ENCODE results near the gene UBE2Q1.

Gene UBE2Q1

DNA sequence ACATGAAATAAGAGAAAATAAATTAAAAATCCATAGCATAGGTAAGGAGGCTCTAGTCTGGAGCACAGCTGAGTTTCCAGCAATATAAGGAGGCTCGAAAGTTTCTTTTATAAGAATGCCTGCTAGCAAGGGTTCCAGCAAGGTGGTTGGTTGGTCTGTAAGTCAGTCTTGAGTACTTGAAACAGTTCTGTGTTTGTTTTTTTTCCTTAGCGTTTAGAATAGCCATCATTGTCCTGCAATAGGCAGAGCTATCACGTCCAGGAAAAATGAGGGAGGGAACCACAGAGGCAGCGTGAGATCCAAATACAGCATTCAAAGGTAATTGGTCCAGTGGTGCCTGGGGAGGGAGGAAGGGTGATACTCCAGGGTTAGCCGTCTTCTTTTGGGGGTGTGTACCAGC is 8.4 kb downstream of the UBE2Q1 start:
- TF ChIP-seq GATA3 (IDR thresholded peaks at IDR 0.05; ENCODE audit: low read depth, low read length) = no peak
- TF ChIP-seq GATA2 (IDR thresholded peaks at IDR 0.05; ENCODE audit: low read depth, low read length) = no peak

DNA sequence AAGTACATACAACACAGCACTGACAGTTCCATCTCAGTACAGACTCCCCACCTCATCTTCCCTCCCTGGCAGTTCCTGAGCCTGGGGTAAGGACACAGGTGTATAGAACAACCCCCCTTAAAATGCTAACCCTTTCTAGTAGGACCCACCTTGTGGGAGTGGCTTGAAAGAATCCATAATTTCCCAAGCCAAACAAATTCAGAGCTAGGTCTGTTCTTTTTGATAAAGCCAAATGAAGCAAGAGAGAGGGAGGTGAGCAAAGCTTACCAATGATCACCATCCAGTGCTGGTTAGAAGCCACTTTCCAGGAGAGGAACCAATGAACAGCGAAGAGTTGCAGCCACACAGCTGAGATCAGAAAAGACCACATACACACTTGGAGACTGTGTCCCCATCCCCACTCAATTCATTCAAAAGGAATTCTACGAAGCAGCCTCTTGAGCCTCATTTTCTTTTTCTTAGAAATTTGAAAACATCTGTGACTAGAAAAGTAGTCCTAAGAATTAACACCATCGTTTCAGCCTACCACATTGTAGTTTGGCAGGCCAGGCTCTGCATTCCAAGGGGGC is 9.2 kb downstream of the UBE2Q1 start:
- TF ChIP-seq GATA3 (IDR thresholded peaks at IDR 0.05; ENCODE audit: low read depth, low read length) (no peak), GATA2 (IDR thresholded peaks at IDR 0.05; ENCODE audit: low read depth, low read length) (no peak)

DNA sequence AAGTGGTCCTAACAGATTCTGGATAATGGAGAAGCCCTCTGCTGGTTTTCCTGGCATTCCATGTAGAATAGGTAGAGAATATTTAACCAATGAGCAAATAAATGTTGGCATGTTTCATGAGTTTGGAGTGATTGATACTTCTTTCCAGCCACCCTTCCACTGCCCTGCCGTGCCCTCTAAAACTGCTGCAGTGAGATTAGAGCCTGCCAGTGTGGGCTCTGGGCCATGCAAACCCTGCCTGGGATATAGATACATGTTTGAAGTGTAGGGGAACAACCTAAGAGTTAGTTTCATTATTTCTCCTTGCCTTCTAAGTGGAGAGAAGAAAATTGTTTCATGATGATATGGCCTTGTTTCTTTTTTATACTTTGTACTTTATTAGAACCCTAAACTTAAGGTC is 10.4 kb downstream of the UBE2Q1 start:
- TF ChIP-seq GATA3 (IDR thresholded peaks at IDR 0.05; ENCODE audit: low read depth, low read length) (no peak), GATA2 (IDR thresholded peaks at IDR 0.05; ENCODE audit: low read depth, low read length) (no peak)

DNA sequence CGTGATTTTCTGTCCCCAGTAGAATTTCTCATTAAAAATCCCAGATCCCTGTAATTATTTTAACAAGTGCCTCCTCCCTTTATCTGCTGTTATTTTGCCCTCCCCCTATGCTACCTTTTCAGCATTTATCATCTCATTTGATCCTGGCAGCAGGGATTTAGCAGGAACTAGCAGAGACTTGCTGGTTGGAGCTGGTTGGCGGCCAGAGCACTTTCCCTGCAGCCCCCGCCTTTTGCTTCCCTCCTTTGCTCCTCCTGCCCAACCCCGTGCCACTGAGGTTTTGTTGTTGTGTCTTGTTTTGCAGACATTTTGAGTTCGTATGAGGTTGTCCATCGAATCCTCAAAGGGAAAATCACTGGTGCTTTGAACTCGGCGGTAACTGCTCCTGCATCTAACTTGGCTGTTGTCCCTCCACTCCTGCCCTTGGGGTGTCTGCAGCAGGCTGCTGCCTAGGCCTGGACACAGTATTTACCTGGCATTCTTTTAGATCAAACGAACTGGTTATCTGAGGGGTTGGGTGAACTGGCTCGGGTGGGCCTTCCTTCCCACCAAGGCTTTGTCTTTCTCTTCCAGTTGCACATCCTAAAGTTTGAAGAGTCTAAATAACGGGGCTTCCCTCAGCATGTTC is 11.2 kb downstream of the UBE2Q1 start:
- TF ChIP-seq GATA2 (IDR thresholded peaks at IDR 0.05; ENCODE audit: low read depth, low read length) (no peak), GATA3 (IDR thresholded peaks at IDR 0.05; ENCODE audit: low read depth, low read length) (no peak)

DNA sequence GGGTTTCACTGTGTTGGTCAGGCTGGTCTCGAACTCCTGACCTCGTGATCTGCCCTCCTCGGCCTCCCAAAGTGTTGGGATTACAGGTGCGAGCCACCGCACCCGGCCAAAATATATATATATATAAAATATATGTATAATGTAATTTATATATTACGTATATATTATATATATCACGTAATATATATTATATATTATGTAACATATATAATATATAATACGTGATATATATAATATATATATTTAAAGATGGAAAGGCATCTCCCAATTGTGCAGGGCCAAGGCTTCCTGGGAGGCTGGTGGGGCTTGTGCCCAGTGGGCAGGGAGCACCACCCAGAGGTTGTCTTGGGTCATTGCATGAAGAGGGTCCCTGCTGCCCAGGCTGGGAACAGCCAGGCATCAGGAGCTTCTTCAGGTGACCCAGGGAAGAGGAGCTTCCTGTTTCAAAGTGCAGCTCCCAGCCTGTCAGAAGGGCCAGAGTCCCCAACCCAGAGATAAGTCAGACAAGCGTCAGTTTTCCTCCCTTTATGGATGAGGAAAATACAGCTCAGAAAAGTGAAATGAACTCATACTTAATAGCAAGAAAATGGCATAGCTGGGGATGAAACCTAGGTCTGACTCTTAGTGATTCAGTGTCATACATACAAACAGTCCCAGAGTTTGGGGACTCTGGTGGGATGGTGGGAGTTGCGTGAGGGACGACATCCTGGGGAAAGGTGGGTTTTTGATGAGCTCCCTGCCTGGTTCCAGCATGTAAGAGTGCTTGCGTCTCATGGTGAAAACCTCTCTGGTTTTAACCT is 12.0 kb downstream of the UBE2Q1 start:
- no peak for TF ChIP-seq GATA3 (IDR thresholded peaks at IDR 0.05; ENCODE audit: low read depth, low read length)
- TF ChIP-seq GATA2 (IDR thresholded peaks at IDR 0.05; ENCODE audit: low read depth, low read length) = no peak

DNA sequence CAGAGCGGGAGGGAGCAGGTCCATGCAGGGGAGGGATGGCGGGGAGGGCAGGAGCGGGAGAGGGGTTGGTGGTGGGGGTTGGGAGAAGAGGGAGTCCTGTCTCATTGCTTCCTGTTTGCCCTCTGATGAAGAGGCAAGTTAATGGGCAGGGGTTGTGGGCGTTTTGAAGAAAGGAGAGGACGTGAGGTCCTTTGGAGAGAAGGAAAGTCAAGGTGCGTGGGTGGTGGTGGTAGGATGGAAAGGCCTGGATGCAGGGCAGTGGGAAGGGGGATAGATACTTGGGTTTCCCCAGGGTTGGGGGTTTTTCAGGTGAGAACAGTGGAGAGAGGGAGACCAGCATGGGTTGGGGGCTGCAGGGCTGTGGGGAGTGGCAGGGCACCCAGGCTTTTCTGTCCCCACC is 17.2 kb downstream of the UBE2Q1 start:
- TF ChIP-seq GATA2 (IDR thresholded peaks at IDR 0.05; ENCODE audit: low read depth, low read length) (no peak), GATA3 (IDR thresholded peaks at IDR 0.05; ENCODE audit: low read depth, low read length) (no peak)

DNA sequence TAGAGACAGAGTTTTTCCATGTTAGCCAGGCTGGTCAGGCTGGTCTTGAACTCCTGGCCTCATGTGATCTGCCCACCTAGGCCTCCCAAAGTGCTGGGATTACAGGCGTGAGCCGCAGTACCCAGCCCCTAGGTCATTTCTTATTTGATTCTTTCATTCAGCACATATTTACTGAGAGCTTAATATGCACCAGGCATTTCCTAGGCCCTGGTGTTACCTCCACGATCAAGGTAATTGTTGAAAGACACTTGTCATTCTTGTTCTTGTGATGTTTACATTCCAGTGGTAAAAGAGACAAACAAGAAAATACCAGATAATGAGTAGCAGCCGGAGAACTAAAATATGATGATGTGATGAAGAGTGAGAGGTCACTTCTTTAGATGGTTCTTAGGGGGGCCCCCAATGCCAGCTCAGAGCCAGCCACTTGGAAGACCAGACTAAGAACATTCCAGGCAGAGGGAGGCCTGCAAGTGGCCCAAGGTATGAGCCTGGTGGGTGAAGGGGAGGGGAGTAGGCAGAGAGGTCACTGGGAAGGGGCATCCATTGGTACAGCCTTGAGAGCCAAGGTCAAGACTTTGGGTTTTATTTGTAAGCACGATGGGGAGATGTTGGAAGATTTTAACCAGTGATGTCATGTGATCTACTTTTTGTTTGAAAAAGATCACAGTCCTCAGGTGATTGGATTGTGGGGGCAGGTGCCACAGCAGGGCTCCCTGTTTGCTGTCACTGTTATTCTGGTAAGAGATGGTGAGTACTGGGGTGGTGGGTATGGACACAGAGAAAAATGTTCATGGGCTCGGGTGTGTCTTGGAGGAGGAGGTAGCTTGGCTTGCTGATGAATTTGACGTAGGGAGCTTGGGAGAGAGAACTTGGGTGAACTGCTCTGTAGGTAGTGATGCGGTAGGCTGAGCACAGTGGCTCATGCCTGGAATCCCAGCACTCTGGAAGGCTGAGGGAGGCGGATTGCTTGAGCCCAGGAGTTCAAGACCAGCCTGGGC is 18.7 kb downstream of the UBE2Q1 start:
- TF ChIP-seq GATA2 (IDR thresholded peaks at IDR 0.05; ENCODE audit: low read depth, low read length) (no peak), GATA3 (IDR thresholded peaks at IDR 0.05; ENCODE audit: low read depth, low read length) (no peak)

DNA sequence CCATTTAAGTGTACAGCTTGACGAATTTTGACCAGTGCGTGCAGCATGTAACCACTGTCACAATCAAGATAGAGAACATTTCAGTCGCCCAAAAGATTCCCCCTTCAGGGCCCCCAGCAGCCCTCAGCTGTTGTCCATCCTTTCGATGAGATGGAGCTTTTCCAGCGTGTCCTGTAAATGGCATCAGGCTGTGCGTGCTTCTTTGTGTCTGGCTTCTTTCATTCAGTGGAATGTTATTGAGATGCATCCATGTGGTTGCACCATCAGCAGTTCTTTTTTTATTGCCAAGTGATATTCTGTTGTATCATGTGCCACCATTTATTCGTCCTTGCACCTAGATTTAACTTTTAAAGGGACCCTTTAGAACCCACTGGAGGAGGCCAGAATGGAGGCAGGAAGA is 21.9 kb downstream of the UBE2Q1 start:
- TF ChIP-seq GATA3 (IDR thresholded peaks at IDR 0.05; ENCODE audit: low read depth, low read length) = no peak
- TF ChIP-seq GATA2 (IDR thresholded peaks at IDR 0.05; ENCODE audit: low read depth, low read length) = no peak

DNA sequence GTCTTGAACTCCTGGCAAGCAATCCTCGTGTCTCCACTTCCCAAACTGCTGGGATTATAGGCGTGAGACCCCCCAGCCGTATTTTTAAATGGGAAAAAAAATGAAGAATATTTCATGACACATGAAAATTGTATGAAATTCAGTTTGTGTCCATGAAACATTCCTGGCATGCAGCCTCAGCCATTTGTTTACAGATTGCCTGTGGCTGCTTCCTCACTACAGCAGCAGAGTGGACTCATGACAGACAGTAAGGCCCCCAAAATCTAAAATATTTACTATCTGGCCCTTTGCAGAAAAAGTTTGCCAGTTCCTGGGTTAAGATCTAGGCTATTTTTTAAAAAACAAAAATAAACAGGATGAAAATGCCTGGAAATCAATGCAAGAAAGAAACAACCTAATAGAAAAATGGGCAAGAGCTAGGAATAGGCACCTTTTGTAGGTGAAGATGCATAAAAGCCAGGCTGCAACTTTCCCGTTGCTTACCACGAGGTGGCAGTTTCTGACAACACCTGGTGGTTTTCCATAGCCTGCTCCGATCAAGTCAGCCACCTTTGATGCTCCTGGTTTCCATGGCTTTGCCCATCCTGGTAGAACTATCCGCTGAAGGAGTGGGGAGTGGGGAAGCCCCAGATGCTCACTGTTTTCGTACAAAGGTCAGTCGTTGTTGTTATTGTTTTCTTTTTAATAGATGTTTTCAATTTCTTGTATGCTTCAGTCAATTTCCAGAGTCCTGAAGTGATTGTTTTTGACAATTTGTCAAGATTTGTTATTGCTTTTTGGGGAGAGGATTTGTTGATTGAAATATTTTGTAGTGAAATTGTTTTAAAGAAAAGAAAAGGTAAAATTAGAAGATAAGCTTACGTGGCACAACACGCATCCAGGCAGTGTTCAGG is 24.3 kb downstream of the UBE2Q1 start:
- TF ChIP-seq GATA3 (IDR thresholded peaks at IDR 0.05; ENCODE audit: low read depth, low read length) = no peak
- TF ChIP-seq GATA2 (IDR thresholded peaks at IDR 0.05; ENCODE audit: low read depth, low read length) = no peak

DNA sequence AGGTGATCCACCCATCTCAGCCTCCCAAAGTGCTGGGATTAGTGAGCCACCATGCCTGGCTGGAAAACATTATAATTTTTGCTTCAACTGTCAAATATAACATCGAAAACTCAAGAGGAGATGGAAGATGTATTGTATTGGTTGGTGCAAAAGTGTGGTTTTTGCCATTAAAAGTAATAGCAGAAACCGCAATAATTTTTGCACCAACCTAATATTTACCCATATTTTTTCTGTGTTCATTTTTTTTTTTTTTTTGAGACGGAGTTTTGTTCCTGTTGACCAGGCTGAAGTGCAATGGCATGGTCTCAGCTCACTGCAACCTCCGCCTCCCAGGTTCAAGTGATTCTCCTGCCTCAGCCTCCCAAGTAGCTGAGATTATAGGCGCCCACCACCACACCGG is 29.2 kb downstream of the UBE2Q1 start:
- TF ChIP-seq GATA2 (IDR thresholded peaks at IDR 0.05; ENCODE audit: low read depth, low read length) (no peak), GATA3 (IDR thresholded peaks at IDR 0.05; ENCODE audit: low read depth, low read length) (no peak)

DNA sequence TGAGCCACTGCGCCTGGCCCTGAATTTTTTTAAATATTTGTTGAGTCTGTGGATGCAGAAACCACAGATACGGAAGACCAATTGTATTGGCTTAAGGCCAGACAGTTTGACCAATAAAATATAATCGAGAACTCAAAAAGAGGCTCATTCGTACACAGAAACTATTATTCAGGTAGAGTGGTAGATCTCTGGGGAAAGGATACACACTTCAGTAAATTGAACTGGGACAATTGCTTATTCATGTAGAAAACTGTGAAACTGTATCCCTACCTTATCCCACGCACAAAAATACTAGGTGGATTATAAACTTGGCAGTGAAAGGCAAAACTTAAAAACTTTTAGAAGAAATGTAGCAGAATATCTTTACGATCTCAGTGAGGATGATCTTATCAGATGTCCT is 31.3 kb downstream of the UBE2Q1 start:
- TF ChIP-seq GATA3 (IDR thresholded peaks at IDR 0.05; ENCODE audit: low read depth, low read length) (no peak), GATA2 (IDR thresholded peaks at IDR 0.05; ENCODE audit: low read depth, low read length) (no peak)

DNA sequence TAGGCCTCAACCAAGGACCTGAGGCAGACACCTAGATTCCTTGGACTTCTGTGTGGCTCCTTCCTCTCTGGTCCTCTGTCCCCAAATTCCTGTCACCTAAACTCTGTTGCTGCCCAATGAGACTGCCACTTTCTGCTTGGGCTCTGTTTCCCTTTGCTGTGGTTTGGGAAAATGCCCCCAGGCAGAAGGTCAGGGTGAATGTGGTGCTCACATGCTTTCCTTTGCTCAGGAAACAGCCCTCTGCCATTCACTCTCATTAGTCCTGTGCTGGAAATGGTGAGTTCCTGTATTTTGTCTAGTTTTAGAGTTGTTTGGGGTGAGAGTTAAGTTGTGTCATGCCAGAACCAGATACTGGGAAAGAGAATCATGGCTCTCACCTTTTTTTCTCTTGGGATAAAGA is 33.6 kb downstream of the UBE2Q1 start:
- TF ChIP-seq GATA2 (IDR thresholded peaks at IDR 0.05; ENCODE audit: low read depth, low read length) (no peak), GATA3 (IDR thresholded peaks at IDR 0.05; ENCODE audit: low read depth, low read length) (no peak)

DNA sequence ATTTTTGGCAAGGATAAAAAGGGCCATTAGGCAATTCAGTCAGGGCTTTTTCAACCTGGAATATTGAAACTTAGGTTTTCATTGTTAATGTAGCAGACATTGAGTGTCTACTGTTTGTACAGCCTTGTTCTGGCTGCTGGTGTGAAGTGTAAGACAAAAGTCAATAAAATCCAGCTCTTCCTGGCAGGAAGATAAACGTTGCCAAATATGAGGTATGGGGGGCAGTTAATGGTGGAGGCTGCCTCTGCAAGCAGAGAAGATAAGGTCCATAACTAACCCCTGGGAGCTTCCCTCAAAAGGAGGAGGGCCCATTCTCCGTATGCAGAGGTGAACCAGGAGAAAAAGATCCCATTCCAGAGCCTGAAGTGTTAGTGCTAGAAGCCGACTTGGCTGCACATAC is 36.8 kb downstream of the UBE2Q1 start:
- TF ChIP-seq GATA2 (IDR thresholded peaks at IDR 0.05; ENCODE audit: low read depth, low read length) = no peak
- TF ChIP-seq GATA3 (IDR thresholded peaks at IDR 0.05; ENCODE audit: low read depth, low read length) = no peak
